SJCRH30 (cell line): ENCODE data around the gene PHACTR2. TPM values are rescaled to one million over a fixed set of nuclear protein-coding genes. Genes with fewer than 3 reads are reported as not detected.
A peak's percentile ranks its signal among the peaks of the same experiment; 100 is the strongest.
"Not testable (repeated sequence)": the region's sequence is repeated elsewhere in the genome, so short reads cannot be mapped to it uniquely, and the experiment has no call there.

Source experiments
- DNase-seq, 2 experiments: peaks; one replicate each; pipeline ENCODE4 v3.0.0-alpha.2; 2015 to 2020
- H3K27ac ChIP-seq: fragments of 250-450 bp; sonication (Bioruptor Pico); 2 replicates; pipeline ENCODE4 v1.5.1; 2020; ENCODE audit warnings: mild to moderate bottlenecking, moderate library complexity
- H3K27me3 ChIP-seq: fragments of 250-450 bp; sonication (Bioruptor Pico); 2 replicates; pipeline ENCODE4 v1.5.1; 2020; ENCODE audit warnings: mild to moderate bottlenecking, moderate library complexity
- H3K36me3 ChIP-seq: fragments of 250-450 bp; sonication (Bioruptor Pico); 2 replicates; pipeline ENCODE4 v1.5.1; 2020; ENCODE audit warnings: mild to moderate bottlenecking, moderate library complexity
- H3K4me1 ChIP-seq: fragments of 250-450 bp; sonication (Bioruptor Pico); 2 replicates; pipeline ENCODE4 v1.5.1; 2020; ENCODE audit warnings: mild to moderate bottlenecking, moderate library complexity
- H3K4me3 ChIP-seq: fragments of 250-450 bp; sonication (Bioruptor Pico); 2 replicates; pipeline ENCODE4 v1.5.1; 2020; ENCODE audit warnings: mild to moderate bottlenecking, moderate library complexity
- H3K9me3 ChIP-seq: fragments of 250-450 bp; sonication (Bioruptor Pico); replicated peaks from 2 replicates; pipeline ENCODE4 v1.5.1; 2020; ENCODE audit warnings: mild to moderate bottlenecking, moderate library complexity
- total RNA-seq: library from RNA; depleted of rRNA; stranded (reverse); fragments of >200 nt; shearing (Covaris generic); gene quantifications from 2 replicates; pipeline ENCODE4 v1.2.3, GENCODE V29; 2014; rRNA removed

The PHACTR2 gene
- total RNA-seq, 1 experiment from 2014 or later = 63.7 TPM

DNA sequence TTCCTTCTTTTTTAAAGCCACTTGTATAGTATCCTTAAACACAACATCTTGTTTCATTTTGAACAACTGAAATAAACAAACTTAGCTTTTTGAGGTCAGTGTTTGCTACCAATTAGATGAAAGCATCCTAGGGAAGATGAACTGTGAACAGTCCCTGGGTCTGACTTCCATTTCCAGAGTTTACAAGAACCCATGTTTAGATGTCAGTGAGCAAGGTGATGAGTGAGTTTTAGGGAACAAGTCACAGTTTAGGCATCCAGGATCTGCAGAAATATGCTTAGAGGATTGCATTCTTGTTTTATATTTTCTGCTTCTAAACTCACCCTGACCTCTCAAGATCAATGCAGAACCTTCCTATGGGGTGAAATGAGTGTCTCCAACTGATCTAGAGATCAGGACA lies 189.5 kb downstream of the PHACTR2 start:
- Histone ChIP-seq H3K27me3 (no peaks in the 10 kb centered on the region), H3K4me1 (no peaks in the 10 kb centered on the region), H3K27ac (no peak overlapping the region), H3K9me3 (no peaks in the 10 kb centered on the region), H3K36me3 (peaks cover 27% of the 10 kb centered on the region), H3K4me3 (no peak overlapping the region)
- DNase-seq = no peak

DNA sequence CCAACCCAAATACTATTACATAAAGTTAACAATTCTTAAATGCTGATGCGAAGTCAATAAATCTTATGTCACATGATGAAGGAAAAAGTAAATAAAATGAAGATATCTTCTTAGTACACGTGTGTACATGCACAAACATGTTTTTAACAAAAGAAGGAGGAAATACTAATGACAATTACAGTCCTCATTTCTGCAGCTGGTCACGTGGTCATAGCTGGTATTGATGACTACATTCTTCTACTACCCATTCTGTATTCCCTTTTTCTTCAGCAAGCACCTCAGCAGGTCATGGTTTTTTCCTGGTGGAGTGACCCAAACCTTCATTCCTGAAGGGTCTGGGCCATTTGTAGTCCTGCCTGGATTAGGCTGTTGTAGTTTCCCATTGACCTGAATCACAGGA lies 191.0 kb downstream of the PHACTR2 start:
- not testable (repeated sequence) for H3K4me1 ChIP-seq, H3K4me3 ChIP-seq, H3K27ac ChIP-seq, H3K9me3 ChIP-seq, DNase-seq, H3K27me3 ChIP-seq
- H3K36me3 ChIP-seq = peaks cover 14% of the 10 kb centered on the region

DNA sequence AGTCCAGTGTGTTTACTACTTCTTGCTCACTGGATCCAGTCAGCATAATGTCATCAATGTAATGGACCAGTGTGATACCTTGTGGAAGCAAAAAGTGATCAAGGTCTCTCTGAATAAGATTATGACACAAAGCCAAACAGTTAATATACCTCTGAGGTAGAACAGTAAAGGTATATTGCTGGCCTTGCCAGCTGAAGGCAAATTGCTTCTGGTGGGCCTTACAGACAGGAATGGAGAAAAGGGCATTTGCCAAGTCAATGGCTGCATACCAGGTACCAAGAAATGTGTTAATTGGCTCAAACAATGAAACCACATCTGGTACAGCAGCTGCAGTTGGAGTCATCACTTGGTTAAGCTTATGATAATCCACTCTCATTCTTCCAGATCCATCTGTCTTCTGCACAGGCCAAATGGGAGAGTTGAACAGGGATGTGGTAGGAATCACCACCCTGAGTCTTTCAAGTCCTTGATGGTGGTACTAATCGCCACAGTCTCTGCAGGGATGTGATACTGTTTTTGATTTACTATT lies 193.5 kb downstream of the PHACTR2 start:
- H3K4me1 ChIP-seq, H3K9me3 ChIP-seq, H3K27ac ChIP-seq, H3K36me3 ChIP-seq, H3K27me3 ChIP-seq, H3K4me3 ChIP-seq: not testable (repeated sequence)
- DNase-seq = peak in 1 of 2 experiments; percentile 30

DNA sequence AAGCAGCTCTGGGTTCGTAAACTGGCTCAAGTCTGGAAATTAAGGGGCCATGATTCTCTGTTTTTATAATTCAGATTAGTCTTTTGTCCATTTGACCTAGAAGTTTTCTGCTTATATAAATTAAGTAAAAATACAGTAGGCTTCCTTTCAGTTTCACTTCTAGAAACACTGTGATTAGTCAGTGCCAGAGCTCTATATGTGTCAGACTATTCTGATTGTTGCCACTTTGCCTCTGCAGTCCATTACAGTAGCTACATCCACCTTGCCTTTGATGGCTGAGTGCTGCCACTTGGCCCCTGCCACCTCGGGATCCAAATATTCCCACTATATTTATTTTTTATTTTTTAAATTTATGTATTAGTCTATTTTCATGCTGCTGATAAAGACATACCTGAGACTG lies 194.4 kb downstream of the PHACTR2 start:
- H3K27me3 ChIP-seq = no peaks in the 10 kb centered on the region
- H3K36me3 ChIP-seq = no peaks in the 10 kb centered on the region
- DNase-seq = no peak
- H3K9me3 ChIP-seq = no peaks in the 10 kb centered on the region
- no peak overlapping the region for H3K4me3 ChIP-seq
- H3K27ac ChIP-seq = no peak overlapping the region
- H3K4me1 ChIP-seq = no peaks in the 10 kb centered on the region

DNA sequence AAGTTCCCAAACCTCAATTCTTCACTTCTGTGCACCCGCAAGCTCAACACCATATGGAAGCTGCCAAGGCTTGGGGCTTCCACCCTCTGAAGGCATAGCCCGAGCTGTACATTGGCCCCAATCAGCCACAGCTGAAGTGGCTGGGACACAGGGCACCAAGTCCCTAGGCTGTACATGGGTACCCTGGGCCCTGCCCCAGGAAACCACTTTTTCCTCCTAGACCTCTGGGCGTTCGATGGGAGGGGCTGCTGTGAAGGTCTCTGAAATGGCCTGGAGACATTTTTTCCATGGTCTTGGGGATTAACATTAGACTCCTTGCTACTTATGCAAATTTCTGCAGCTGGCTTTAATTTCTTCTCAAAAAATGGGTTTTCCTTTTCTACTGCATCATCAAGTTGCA lies 195.8 kb downstream of the PHACTR2 start:
- not testable (repeated sequence) for DNase-seq, H3K36me3 ChIP-seq, H3K27me3 ChIP-seq, H3K9me3 ChIP-seq, H3K27ac ChIP-seq, H3K4me3 ChIP-seq, H3K4me1 ChIP-seq

DNA sequence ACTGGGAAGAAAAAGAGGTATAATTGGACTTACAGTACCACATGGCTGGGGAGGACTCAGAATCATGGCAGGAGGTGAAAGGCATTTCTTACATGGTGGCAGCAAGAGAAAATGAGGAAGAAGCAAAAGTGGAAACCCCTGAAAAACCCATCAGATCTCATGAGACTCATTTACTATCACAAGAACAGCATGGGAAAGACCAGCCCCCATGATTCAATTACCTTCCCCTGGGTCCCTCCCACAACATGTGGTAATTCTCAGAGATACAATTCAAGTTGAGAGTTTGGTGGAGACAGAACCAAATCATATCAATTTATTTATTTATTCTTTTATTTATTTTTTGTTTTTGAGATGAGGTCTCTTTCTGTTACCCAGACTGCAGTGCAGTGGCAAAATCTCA lies 196.7 kb downstream of the PHACTR2 start:
- H3K9me3 ChIP-seq, H3K4me3 ChIP-seq, H3K27ac ChIP-seq, H3K36me3 ChIP-seq, DNase-seq, H3K4me1 ChIP-seq, H3K27me3 ChIP-seq: not testable (repeated sequence)

DNA sequence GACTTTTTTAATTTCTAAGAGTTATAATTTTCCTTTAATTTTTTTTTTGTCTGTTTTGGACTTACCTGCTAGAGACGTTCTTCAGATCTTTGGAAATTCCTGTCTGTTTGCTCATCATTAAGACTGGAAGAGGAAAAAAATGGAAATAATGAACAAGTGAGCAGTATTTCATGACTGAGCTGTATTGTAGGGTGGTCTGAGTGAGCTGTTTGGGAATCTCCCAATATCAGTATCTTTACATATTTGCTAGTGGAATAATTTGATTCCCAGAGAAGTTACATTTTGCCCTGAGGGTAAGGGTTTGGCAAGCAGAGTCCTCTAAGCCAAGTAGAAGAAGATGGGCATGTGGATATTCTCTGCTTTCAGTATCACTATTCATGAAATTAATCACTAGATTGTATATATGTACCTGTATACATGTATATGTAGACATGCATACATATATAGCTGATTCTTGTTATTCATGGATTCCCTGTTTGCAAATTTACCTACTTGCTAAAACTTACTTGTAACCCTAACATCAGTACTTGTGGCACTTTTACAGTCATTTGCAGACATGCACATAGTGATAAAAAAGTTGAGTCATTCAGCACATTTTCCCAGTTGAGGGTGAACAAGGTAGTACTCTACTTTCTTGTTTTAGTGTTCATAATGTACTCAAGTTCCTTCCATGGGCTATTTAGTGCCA lies 200.0 kb downstream of the PHACTR2 start:
- peaks cover 3% of the 10 kb centered on the region; the same call in 1 of the 2 replicates for H3K9me3 ChIP-seq
- H3K4me3 ChIP-seq = no peak overlapping the region
- H3K27ac ChIP-seq = no peak overlapping the region
- H3K4me1 ChIP-seq = no peaks in the 10 kb centered on the region
- H3K27me3 ChIP-seq = no peaks in the 10 kb centered on the region
- H3K36me3 ChIP-seq = no peaks in the 10 kb centered on the region
- DNase-seq = no peak

DNA sequence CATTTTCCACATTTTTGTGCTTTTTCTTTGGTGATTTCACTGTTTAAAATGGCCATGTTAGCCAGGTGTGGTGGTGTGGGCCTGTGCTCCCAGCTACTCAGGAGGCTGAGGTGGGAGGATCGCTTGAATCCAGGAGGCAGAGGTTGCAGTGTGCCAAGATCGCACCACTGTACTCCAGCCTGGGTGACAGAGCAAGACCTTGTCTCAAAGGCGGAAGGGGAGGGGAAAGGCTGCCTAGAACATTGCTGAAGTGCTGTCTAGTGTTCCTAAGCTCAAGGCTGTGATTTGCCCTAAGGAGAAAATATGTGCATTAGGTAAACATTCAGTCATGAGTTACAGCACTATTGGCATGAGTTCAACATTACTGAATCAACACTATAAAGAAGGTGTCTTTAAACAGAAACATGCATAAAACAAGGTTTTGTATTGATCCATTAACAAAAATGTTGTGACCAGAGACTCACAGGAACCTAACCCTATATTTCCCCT lies 200.6 kb downstream of the PHACTR2 start:
- Histone ChIP-seq H3K4me3 (no peak overlapping the region), H3K4me1 (no peaks in the 10 kb centered on the region), H3K27ac (no peak overlapping the region), H3K9me3 (peaks cover 3% of the 10 kb centered on the region; the same call in 1 of the 2 replicates), H3K36me3 (no peaks in the 10 kb centered on the region), H3K27me3 (no peaks in the 10 kb centered on the region)
- DNase-seq = no peak

DNA sequence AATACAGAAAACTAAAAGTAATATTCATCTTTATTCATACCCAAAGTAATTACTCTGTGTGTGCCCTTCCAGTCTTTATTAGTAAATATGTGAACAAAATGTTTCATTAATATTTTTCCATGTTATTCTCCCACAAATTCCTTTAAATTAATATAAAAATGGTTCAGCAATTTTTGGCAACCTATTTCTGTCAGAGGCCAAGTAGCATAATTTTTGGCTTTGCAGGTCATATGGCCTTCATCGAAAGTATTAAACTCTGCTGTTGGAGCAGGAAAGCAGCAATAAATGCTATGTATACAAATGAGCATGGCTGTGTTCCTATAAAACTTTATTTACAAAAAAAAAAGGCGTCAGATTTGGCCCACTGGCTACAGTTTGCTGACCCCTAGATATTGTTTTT lies 202.6 kb downstream of the PHACTR2 start:
- Histone ChIP-seq H3K4me3 (no peak overlapping the region), H3K27ac (no peak overlapping the region), H3K4me1 (no peaks in the 10 kb centered on the region), H3K9me3 (peaks cover 3% of the 10 kb centered on the region; the same call in 1 of the 2 replicates), H3K36me3 (no peaks in the 10 kb centered on the region), H3K27me3 (no peaks in the 10 kb centered on the region)
- DNase-seq = no peak

Other genes starting within 250 kb of the PHACTR2 start
- gene ADAT2, start 227.3 kb upstream of the PHACTR2 start, total RNA-seq = 6.2 and 11.1 TPM in 2 replicates
- 21.6 and 23.4 TPM in 2 replicates for gene PEX3, start 227.2 kb upstream of the PHACTR2 start, total RNA-seq
- 38.4 and 40.3 TPM in 2 replicates for gene FUCA2, start 166.2 kb upstream of the PHACTR2 start, total RNA-seq
- 40.6 and 44.8 TPM in 2 replicates for gene LTV1, start 165.4 kb downstream of the PHACTR2 start, total RNA-seq
- gene ZC2HC1B, start 186.5 kb downstream of the PHACTR2 start, total RNA-seq = not detected in 2 replicates